NCI-H2196 (cell line): Measurements from ENCODE around the gene EFNA1.
A peak's percentile ranks its signal among the peaks of the same experiment; 100 is the strongest.
"Not testable (repeated sequence)": the region's sequence is repeated elsewhere in the genome, so short reads cannot be mapped to it uniquely, and the experiment has no call there.

Experiments used
- DNase-seq: peaks from one replicate; lab custom pipeline; 2025; ENCODE audit not compliant: unreplicated experiment; lab: John Stamatoyannopoulos, UW

EFNA1 gene

DNA sequence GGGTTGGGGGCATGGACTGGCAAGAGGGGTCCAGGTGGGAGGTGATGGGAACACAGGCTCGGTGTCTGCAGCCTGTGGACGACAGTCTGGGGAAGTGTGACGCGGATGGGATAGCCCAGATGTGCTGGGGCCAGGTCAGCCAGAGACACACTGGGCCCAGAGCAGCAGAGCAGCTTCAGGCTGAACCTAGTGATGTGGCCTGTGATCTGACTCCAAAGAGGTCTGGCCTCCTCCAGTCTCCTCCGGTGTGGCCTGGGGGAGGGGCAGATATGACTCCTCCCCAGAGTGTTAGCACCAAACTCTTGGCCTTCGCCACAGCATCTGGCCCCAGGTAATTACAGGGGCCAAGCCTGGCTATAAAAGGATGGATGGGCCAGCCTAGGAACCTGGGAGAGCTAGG is 35.5 kb upstream of the EFNA1 start:
- no peak for DNase-seq

DNA sequence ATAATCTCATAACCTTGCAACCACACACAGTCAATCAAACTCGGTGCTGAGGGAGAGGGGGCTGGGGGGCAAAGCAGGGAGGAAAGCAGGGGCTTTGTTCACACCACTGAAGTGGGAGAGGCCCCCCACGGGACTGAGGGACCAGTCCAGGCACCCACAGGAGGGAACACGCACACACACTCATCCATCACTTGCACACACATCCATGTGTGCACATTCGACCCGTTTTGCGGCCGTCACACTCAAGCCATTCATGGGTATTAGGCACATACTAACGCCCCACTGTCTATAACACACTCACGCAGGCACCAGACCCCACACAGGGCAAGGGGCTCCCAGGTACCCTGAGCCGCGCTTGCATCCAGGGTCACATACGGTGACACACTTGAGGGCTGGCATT is 35.0 kb upstream of the EFNA1 start:
- DNase-seq, result no peak

DNA sequence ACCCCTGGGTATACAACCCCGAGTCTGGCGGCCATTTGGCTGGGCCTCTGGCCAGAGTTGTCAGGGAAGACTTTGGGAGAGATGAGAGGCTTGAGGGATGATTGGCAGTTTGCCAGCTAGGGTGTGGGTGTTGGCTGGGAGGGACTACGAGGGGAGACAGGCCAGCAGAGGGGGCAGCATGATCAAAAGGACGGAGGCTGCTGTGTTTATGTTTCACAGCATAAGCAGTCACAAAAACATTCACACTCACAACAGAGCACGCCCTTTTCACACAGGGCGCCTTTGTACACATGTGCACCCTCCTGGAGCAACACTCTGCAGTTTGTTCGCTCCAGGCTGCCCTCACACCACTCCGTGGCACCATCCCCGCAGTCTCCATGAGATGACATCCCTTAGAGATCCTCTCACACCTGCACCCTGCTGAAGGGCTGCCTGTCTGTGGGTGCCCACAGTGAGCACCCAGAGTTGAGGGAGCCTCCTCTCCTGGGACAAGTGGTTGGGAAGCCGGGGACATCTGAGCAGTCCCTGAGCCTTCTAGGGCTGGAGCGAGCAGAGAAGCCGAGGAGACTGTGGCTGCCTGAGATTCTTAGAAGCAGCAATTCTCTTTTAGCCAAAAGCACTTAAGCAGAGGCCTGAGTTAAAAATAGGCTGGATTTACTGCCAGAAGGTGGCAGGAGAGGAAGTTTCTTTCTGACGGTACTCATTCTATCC is 33.6 kb upstream of the EFNA1 start:
- DNase-seq, result peak; percentile 73

DNA sequence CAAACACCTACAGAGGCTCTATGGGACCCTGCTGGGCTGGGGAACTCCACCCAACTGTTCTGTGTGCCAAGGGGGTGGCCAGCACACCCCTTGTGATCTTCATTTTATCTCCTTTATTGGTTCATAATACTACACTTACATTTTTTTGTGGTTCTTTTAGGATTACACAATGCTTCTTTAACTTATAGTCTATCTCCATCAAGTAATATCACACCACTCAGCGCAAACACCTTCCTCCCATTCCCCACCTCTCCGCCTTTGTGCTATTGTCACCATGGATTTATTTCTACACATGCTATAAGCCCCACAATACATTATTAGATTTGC is 33.1 kb upstream of the EFNA1 start:
- no peak for DNase-seq

DNA sequence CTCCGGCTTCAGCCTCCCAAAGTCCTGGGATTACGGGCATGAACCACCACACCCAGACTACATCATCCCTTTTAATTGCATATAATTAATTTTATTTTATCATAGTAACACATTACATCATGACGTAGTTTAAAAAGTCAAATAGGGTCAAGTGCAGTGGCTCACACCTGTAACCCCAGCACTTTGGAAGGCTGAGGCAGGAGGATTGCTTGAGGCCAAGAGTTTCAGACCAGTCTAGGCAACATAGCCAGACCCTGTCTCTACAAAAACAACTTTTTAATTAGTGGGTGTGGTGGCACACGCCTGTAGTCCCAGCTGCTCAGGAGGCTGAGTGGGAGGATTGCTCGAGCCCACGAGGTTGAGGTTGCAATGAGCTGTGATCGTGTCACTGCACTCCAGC is 28.3 kb upstream of the EFNA1 start:
- DNase-seq, result no peak

DNA sequence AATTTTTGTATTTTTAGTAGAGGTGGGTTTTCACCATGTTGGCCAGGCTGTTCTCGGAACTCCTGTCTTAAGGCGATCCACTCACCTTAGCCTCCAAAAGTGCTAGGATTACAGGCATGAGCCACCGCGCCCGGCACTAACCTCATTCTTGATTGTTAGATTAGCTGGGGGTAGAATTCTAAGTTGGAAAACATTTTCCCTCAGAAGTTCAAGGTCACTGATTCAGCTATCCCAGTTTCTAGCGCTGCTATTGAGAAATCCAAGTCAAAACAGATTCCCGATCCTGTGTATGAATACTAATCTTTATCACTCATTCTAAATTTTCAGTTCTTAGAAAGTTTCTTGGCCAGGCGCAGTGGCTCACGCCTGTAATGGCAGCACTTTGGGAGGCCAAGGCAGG is 24.4 kb upstream of the EFNA1 start:
- DNase-seq, result no peak

DNA sequence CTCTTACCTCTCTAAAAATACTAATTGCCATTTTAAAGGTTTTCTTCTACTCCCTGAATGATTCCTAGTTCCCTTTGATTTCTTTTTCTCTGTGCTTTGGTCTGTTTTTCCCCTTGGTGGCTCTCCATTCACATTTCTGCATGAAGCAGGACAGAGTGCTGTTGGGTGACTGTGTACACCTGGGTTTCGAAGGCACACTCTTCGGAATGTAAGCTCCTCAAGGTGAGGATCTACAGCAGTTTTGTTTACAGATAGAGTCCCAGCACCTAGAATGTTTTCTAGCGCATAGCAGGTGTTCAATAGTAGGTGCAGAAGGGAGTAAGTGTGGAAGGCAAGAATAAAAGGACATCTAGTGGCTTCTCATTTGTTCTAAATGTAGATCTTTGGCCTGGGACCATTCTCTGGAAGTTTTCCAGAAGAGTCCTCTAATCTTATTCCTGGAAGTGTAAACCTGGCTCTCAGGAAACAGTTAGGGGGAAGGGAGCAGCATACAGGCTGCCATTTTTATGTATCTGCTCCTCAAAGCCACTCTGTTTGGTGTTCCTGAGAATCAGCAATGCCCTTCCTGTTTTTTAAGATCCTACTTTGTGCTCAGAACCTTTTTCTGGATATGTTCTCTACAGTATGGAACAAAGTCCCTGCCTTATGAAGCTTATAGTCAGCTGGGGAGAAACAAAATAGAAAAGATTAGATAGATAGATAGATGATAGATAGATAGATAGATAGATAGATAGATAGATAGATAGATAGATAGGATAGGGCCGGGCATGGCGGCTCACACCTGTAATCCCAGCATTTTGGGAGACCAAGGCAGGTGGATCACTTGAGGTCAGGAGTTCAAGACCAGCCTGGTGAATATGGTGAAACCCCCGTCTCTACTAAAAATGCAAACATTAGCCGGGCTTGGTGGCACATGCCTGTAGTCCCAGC is 22.8 kb upstream of the EFNA1 start:
- no peak for DNase-seq

DNA sequence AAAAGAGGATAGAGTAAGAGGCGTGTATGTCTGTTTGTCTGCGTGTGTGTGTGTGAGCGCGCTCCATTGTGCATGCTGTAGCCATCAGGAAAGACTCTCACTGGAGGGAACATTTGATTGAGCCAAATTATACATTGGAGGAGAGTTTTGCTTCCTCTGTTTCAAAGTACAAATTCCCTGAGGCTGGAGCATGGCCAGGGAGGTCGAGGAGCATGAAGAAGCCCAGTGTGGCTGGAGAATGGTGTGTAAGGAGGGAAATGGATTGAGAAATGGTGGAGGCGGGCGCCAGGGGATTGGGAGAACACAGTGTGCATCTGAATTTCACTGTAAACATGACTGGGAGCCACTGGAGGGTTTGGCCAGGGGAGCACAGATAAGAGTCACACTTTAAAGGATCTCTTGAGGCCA is 22.1 kb upstream of the EFNA1 start:
- DNase-seq, result no peak

DNA sequence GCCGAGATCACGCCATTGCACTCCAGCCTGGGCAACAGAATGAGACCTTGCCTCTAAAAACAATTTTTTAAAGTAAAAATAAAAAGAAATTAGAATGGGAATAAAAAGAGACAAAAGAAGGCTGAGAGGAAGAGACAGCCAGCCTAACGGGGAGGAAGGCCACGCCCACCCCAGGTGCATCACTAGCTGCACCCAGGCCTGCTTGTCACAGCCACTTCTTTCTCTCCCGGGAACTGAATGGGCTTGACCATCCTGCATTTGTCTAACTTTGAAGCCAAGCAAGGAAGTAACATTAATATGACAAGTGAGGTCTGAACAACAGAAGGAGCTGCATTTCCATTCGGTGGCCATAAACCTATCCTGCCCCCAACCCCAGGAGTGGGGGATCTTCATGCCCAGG is 20.8 kb upstream of the EFNA1 start:
- no peak for DNase-seq

DNA sequence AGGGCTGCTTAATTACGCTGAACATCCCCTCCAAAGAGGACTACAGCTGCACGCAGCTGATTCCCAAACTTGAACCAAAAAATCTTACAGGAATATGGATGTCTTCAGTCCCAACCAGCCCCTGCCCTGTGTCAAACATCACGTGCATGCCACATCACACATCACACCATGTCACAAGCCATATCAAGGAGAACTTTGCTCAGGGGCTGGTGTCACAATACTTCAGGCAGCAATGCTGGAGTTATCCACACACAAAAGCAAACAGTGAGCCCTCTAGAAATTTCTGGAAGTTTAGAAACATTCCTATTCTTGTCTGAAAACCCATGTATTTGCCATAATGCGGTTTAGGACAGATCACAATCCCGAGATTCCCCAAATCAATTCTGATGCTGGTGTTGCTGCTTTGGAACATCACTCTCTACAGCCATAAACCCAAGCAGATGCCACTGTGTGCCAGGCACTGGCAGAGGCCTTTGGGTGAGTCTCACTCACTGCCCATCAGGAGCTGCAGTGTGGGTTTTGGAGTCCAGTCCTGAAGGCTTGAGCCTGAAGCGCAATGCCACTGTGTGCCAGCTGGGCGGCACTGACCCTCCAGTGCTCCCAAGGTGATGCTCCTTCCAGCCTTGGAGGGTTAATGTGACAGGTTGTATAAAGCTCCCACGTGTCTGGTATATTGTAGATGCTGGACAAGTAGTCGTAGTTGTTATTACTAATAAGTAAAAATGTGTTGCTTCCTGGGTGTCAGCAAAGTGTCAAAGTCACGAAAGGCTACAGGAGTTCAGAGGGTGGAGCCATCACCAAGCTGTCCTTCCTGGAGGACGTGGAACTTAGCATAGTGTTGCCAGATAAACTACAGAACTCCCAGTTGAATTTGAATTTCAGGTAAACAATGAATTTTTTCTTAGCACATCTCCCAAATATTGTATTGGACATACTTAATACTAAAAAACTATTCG is 20.1 kb upstream of the EFNA1 start:
- DNase-seq, result no peak

DNA sequence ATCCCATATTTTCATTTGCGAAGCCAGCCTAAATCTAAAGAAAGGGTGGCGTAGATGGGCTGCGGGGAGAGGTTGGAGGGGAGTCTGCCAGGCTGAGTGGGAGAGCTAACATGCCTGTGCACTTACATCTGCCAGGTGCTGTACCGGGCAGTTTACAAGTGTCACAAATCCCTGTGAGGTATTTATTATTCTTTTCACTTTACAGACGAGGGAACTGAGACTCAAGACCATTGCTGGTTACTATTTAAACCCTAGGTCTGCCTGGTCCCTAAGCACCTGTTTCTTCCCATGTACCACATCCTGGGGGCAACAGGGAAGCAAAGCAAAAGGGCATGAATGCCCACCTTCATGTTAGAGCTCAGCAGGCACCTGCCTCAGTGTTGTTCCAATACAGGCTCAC is 19.4 kb upstream of the EFNA1 start:
- no peak for DNase-seq

DNA sequence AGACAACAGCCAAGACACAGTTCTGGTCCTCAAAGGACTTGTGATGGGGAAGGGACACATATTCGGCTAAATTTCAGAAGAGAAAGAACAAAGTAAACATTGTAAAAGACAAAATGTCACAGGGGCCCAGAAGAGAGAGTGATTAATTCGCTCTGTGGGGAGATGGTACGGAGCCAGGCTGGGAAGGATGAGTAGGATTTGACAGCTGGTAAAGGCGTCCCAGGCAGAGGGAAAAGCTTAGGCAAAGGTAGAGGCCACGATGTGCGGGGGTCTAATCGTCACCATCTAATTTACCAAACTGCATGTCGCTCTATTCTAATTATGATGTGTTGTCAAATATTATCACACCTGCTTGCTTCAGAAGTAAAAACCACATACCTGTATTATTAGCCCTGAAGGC is 17.3 kb upstream of the EFNA1 start:
- DNase-seq, result no peak

DNA sequence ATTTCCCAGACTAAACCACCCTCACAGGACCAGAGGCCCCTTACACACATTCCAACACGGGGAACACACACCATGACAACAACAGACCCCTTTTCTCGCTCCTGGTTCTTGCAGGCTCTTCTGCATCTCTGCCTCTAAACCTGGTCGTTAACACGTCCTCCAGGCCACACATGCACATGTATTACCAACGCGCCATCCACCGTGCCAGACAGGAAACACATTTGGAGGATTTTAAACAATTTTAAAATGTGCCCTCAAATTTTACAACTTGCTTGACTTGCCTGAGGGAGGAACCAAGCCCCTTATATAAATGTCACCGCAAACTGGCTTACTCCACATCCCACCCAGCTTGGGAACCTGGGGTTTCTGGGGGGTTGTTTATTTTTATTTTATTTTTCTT is 16.9 kb upstream of the EFNA1 start:
- DNase-seq, result no peak

DNA sequence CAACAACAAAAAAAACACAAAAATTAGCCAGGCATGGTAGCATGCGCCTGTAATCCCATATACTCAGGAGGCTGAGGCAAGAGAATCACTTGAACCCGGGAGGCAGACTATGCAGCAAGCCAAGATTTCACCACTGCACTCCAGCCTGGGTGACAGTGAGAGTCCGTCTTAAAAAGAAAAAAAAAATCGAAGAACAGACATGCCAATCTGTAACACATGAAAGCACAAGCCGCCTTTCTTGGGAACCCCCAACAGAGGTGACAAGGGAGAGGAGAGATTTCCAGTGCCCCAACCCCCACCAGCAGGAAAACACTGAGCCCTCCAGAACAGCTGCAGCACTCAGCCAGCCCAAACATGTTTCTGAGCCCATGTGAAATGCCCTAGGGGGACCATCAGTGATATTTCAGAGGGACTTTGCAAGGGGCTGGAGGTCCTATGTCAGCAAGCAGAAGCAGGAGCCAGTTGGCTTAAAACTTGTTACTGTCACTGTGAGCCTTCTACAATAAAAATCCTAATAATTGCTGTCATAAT is 14.2 kb upstream of the EFNA1 start:
- DNase-seq, result no peak

DNA sequence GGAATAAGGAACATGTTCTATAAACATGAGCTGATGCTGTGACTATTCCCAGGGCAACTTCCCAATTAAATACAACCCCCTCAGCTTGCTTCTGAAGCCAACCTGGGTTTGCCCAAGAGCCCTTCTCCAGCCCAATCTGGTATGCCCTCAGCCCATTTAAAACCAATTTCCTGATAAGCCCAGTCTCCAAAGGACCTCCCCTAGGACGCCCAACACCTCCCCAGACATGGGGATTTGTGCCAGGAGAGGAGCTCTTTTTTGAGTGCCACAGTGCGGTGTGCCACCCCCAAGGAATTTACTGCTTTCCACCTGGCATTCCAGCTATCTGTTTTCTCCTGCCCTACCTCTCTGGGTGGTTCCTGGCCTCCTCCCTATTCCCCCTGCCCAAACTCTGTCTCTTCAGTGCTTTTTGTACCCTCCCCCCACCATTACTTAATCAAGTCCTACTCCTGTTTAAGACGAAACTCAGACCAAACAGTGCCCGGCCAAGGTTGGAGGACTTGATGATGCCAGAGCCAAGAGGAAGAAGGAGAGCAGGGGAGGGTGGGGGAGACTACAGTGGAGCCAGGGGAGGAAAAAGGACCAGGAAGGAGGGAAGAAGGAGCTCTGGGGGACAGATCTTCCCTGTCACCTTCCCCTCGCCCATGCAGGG is 11.4 kb upstream of the EFNA1 start:
- no peak for DNase-seq

DNA sequence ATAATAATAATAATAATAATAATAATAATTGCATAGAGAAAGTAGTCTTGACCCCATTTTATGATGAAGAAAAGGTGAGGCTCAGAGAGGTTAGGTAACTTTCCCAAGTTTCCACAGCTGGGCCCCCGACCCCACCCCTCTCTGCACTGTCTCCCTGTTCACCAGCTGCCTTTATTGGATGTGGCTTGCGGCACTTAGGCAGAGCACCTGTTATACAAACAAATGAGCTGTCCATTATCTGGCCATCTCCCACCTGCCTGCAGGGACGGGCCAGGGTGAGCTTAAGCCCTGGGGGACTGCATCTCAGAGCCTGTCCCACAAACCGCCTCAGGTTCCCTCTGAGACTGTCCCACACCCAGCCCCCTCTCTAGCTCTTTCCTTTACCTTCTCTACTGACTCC is 10.1 kb upstream of the EFNA1 start:
- DNase-seq, result no peak

DNA sequence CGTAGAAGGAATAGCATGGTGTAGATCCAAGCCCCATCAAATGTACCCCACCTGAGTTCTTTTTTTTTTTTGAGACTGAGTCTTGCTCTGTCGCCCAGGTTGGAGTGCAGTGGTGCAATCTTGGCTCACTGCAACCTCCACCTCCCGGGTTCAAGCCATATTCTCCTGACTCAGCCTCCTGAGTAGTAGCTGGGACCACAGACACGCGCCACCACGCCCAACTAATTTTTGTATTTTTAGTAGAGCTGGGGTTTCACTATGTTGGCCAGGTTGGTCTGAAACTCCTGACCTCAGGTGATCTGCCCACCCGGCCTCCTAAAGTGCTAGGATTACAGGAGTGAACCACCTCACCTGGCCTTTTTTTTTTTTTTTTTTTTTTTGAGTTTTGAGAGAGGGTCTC is 9.6 kb upstream of the EFNA1 start:
- DNase-seq, result not testable (repeated sequence)

DNA sequence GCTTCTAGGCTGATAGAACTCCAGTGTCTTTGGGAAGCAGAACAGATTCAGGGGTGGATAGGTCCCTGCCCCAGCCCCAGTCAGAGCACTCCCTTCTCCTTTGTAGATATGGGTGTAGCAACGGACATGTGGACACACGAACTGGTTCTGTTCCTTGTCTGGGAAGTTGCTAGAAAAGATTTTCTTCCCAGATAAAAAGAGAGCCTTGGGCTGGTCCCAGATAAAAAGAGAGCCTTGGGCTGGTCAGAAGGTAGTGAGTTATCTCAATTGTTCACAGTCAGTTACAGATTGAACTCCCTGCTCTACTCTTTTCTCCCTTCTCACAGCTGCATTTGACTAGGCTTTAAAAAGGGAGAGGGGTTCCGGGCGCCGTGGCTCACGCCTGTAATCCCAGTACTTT is 7.4 kb upstream of the EFNA1 start:
- DNase-seq, result no peak

DNA sequence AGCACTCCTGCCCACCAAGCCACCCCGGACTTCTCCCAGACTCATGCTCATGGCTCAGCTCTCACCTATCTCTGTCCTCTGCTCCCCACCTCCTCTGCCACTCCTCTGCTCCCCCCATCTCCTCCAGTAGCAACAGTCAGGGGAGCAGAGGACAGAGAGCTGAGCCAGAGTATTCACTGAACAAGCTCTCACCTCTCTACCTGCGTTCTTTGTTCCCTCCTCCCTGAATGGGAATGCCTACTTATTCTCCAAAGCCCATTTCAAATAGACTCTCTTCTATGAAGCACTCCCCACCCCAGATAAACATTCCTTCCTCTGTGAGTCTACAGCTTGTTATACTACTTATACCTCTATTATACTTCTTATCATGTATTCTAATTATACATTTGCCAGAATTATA is 6.4 kb upstream of the EFNA1 start:
- DNase-seq, result no peak

DNA sequence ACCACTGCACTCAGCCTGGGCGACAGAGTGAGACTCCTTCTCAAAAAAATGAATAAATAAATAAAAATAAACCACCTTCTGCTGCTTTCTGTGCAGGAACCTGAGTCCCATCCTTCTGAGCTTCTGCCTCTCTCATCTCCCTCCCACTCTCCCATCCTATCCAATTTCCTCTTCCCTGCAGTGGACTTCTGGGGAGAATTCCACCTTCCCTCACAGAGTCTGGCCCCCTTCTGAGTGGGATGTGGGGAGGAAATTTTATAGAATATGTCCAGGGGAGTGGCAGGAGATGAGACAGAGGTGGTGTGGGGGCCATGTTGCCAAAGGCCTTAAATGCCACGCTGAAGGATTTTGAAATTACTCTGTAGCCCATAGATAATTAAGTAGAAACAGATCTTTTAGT is 5.4 kb upstream of the EFNA1 start:
- no peak for DNase-seq

DNA sequence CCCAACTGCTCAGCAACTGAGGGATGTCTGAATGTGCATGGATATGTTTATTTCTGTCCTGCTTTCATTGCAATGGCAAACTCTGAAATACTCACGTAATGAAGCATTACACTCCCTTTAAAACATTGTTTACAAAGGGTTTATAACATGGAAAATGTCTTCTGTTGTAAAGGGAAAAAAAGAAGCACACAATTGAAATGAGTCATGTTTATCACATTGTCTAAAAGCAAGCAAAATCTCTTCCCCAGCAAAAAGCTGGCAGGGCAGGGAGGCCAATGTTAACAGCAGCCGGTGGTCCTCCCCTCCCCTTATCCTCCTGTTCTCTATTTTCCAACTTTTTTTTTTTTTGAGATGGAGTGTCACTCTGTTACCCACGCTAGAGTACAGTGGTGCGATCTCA is 3.9 kb upstream of the EFNA1 start:
- DNase-seq, result no peak
